Activated CD8-positive, alpha-beta memory T cell treated with anti-CD3 and anti-CD28 coated beads, Interleukin-2, amount 50 U/mL, for 4 hours (primary cell): ENCODE measurements around the gene RPAP2.
"Not testable (repeated sequence)": the region's sequence is repeated elsewhere in the genome, so short reads cannot be mapped to it uniquely, and the experiment has no call there.

Experiments
- DNase-seq: peaks from one replicate; pipeline ENCODE4 v3.0.0-alpha.2; 2020

Gene RPAP2

GRCh38 chr1:92298573-92299476, at the start of gene RPAP2, which contains the start of gene GLMN:
Gene RPAP2, plus strand, starts transcription at chr1:92299059. Its CDS starts 15 bp downstream, at chr1:92299074.
Gene GLMN, minus strand, starts transcription at chr1:92298987. Its CDS starts 988 bp downstream, at chr1:92297999.
- DNase-seq, result peak; percentile 70

DNA sequence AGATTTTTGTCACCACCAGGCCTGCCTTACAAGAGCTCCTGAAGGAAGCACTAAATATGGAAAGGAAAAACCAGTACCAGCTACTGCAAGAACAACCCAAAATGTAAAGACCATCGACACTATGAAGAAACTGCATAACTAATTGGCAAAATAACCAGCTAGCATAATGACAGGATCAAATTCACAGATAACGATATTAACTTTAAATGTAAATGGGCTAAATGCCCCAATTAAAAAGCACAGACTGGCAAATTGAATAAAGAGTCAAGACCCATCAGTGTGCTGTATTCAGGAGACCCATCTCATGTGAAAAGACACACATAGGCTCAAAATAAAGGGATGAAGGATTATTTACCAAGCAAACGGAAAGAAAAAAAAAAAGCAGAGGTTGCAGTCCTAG, 44.1 kb upstream of the RPAP2 start:
- not testable (repeated sequence) for DNase-seq

GRCh38 chr1:92259350-92259749, 39.5 kb upstream of the RPAP2 start:
- no peak for DNase-seq

DNA sequence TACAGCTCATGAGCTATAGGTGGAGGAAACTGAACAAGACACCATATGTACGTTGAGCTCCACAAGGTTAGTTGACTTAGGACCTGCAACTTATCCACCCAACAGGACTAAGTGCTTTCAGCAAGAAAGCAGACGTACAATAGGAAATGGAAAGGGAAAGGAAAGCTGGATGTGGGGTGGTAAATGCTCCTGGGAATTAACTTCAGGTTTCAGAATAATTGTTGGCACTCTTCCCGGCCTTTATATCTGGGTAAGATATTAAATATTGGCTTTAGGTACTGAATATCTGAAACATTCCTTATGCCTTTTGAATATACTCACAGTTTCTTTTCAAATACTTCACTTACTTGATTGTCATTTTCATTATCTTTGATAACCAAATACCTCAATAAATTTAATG, 36.3 kb upstream of the RPAP2 start:
- DNase-seq, result no peak

GRCh38 chr1:92273039-92273438, 25.8 kb upstream of the RPAP2 start:
- DNase-seq, result no peak

GRCh38 chr1:92274939-92275338, 23.9 kb upstream of the RPAP2 start:
- no peak for DNase-seq

- DNase-seq, result no peak
Observed at GRCh38 chr1:92276082-92276481, 22.8 kb upstream of the RPAP2 start.

GRCh38 chr1:92277105-92277723, 21.6 kb upstream of the RPAP2 start:
- no peak for DNase-seq

DNA sequence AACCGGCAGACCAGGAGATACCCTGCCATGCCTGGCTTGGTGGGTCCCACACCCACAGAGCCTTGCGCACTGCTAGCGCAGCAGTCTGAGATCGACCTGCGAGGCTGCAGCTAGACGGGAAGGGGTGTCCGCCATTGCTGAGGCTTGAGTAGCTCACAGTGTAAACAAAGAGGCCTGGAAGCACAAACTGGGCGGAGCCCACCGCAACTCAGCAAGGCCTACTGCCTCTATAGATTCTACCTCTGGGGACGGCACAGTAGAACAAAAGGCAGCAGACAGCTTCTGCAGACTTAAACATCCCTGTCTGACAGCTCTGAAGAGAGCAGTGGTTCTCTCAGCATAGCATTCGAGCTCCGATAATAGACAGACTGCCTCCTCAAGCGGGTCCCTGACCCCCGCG, 19.1 kb upstream of the RPAP2 start:
- DNase-seq, result not testable (repeated sequence)

- not testable (repeated sequence) for DNase-seq
Observed at GRCh38 chr1:92281411-92281810, 17.4 kb upstream of the RPAP2 start.

- no peak for DNase-seq
Observed at GRCh38 chr1:92291372-92291999, 7.4 kb upstream of the RPAP2 start.

- DNase-seq, result no peak
Observed at GRCh38 chr1:92298213-92298572, 666 bp upstream of the RPAP2 start.

- no peak for DNase-seq
Observed at GRCh38 chr1:92299477-92300150, 755 bp downstream of the RPAP2 start.

GRCh38 chr1:92301021-92301420, 2.2 kb downstream of the RPAP2 start:
- DNase-seq, result no peak

DNA sequence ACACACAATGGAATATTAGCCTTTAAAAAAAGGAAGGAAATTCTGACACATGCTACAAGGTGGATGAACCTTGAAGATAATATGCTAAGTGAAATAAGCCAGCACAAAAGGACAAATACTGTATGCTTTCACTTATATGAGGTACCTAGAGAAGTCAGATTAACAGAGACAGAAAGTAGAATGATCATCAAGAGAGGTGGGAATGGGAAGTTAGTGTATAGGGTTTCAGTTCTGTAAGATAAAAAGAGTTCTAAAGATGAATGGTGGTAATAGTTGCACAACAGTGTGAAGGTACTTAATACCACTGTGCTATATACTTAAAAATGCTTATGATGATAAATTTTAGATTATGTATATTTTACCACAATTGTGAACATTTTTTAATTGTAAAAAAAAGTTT, 7.2 kb downstream of the RPAP2 start:
- no peak for DNase-seq

DNA sequence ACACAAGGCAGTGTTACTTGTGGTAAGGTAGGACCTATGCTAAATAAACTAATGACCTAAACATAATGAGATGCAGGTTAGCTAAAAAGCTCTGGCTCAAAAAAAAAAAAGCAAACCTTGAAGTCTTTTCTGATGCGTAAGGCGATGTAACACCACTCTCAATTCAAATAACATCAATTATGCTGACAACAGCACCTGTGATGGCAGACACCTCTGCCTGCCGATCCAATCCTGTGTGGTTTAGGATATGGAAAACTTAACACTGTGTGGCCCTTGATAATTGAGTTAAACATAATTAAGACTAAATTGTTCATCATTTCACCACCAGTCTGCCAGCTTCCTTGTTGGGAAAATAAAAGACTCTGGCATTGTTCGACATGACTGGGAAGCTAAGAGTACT, 9.1 kb downstream of the RPAP2 start:
- no peak for DNase-seq

DNA sequence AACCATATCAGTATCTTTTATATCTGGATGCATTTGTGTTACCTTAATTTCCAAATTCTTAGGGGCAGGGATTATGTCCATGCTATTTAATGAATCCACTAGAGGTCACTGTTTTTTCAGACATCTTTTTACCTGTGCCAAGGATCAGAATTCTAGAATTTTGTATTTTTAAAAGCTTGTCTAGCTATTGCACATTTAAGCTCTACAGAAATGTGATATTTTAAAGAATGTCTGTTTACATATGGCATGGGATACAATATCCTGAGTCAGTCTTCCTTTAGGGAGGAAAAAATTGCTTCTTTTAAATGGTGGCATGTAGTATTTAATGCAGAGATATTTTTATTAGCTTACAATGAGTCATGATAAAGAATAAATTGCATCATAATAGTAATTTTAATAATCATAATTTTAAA, 11.3 kb downstream of the RPAP2 start:
- DNase-seq, result no peak

DNA sequence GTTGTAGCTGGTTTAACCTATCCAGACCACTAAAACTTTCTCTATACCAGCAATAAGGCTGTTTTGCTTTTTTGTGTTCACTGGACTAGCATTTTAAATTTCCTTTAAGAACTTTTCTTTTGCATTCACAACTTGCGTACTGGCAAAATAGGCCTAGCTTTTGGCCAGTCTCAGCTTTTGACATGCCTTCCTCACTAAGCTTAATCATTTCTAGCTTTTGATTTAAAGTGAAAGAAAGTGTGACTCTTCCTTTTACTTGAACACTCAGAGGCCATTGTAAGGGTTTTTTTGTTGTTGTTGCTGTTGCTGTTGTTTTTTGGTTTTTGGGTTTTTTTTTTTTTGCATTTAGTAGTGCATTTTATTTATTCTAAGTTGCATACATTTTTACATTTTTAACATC, 15.2 kb downstream of the RPAP2 start:
- DNase-seq, result no peak

- peak; percentile 38 for DNase-seq
Observed at GRCh38 chr1:92315766-92316599, 17.1 kb downstream of the RPAP2 start.

GRCh38 chr1:92317836-92318493, 19.1 kb downstream of the RPAP2 start:
- DNase-seq, result no peak
